Measurements from ENCODE around the gene NR0B1.

NR0B1 gene

GRCh38 chrX:30309139-30309571 is at the start of gene NR0B1:
NR0B1 (minus strand) TSS chrX:30309390; CDS start chrX:30309363, 27 bp downstream.
- no peaks in the 10 kb centered on the region for H3K9me3 Mint-ChIP-seq
- H3K27ac Mint-ChIP-seq = no peak within 1 kb of the TSS
- H3K36me3 Mint-ChIP-seq = no peaks in the 10 kb centered on the region
- H3K27me3 Mint-ChIP-seq = peaks cover 8% of the 10 kb centered on the region
- H3K4me1 Mint-ChIP-seq = no peaks in the 10 kb centered on the region
- no peak for ATAC-seq
- no peak within 1 kb of the TSS for H3K4me3 Mint-ChIP-seq

GRCh38 chrX:30349946-30350345 is 40.8 kb upstream of the NR0B1 start:
- H3K9me3 Mint-ChIP-seq = no peaks in the 10 kb centered on the region
- H3K4me1 Mint-ChIP-seq = no peaks in the 10 kb centered on the region
- H3K4me3 Mint-ChIP-seq = no peak overlapping the region
- H3K27ac Mint-ChIP-seq = no peak overlapping the region
- ATAC-seq = no peak
- H3K36me3 Mint-ChIP-seq = no peaks in the 10 kb centered on the region
- no peaks in the 10 kb centered on the region for H3K27me3 Mint-ChIP-seq

- no peak overlapping the region for H3K27ac Mint-ChIP-seq
- no peaks in the 10 kb centered on the region for H3K27me3 Mint-ChIP-seq
- H3K4me3 Mint-ChIP-seq = no peak overlapping the region
- no peaks in the 10 kb centered on the region for H3K4me1 Mint-ChIP-seq
- ATAC-seq = no peak
- H3K36me3 Mint-ChIP-seq = no peaks in the 10 kb centered on the region
- no peaks in the 10 kb centered on the region for H3K9me3 Mint-ChIP-seq
Observed at GRCh38 chrX:30343206-30343605, 34.0 kb upstream of the NR0B1 start.

GRCh38 chrX:30340753-30341152 is 31.6 kb upstream of the NR0B1 start:
- H3K27me3 Mint-ChIP-seq = no peaks in the 10 kb centered on the region
- H3K4me3 Mint-ChIP-seq = no peak overlapping the region
- no peak for ATAC-seq
- no peak overlapping the region for H3K27ac Mint-ChIP-seq
- no peaks in the 10 kb centered on the region for H3K4me1 Mint-ChIP-seq
- no peaks in the 10 kb centered on the region for H3K9me3 Mint-ChIP-seq
- no peaks in the 10 kb centered on the region for H3K36me3 Mint-ChIP-seq

GRCh38 chrX:30327762-30328161 is 18.6 kb upstream of the NR0B1 start:
- no peaks in the 10 kb centered on the region for H3K9me3 Mint-ChIP-seq
- no peak for ATAC-seq
- H3K27ac Mint-ChIP-seq = no peak overlapping the region
- H3K36me3 Mint-ChIP-seq = no peaks in the 10 kb centered on the region
- peaks cover 6% of the 10 kb centered on the region for H3K27me3 Mint-ChIP-seq
- H3K4me3 Mint-ChIP-seq = no peak overlapping the region
- H3K4me1 Mint-ChIP-seq = no peaks in the 10 kb centered on the region

GRCh38 chrX:30317308-30317707 is 8.1 kb upstream of the NR0B1 start:
- no peaks in the 10 kb centered on the region for H3K9me3 Mint-ChIP-seq
- no peak for ATAC-seq
- no peak overlapping the region for H3K4me3 Mint-ChIP-seq
- H3K27ac Mint-ChIP-seq = no peak overlapping the region
- no peaks in the 10 kb centered on the region for H3K27me3 Mint-ChIP-seq
- no peaks in the 10 kb centered on the region for H3K36me3 Mint-ChIP-seq
- H3K4me1 Mint-ChIP-seq = no peaks in the 10 kb centered on the region

GRCh38 chrX:30313322-30313721 is 4.1 kb upstream of the NR0B1 start:
- Mint-ChIP-seq H3K27ac (no peak overlapping the region), H3K36me3 (no peaks in the 10 kb centered on the region), H3K4me1 (no peaks in the 10 kb centered on the region), H3K9me3 (no peaks in the 10 kb centered on the region), H3K4me3 (no peak overlapping the region), H3K27me3 (peaks cover 8% of the 10 kb centered on the region)
- ATAC-seq = no peak

GRCh38 chrX:30312858-30313257 is 3.7 kb upstream of the NR0B1 start:
- no peaks in the 10 kb centered on the region for H3K4me1 Mint-ChIP-seq
- no peaks in the 10 kb centered on the region for H3K36me3 Mint-ChIP-seq
- ATAC-seq = no peak
- peaks cover 8% of the 10 kb centered on the region for H3K27me3 Mint-ChIP-seq
- no peak overlapping the region for H3K4me3 Mint-ChIP-seq
- H3K27ac Mint-ChIP-seq = no peak overlapping the region
- no peaks in the 10 kb centered on the region for H3K9me3 Mint-ChIP-seq

- ATAC-seq = no peak
- H3K27me3 Mint-ChIP-seq = peaks cover 8% of the 10 kb centered on the region
Observed at GRCh38 chrX:30310429-30311206, 1.4 kb upstream of the NR0B1 start.

GRCh38 chrX:30308263-30309138 is 689 bp downstream of the NR0B1 start:
- no peaks in the 10 kb centered on the region for H3K9me3 Mint-ChIP-seq
- no peaks in the 10 kb centered on the region for H3K4me1 Mint-ChIP-seq
- H3K27me3 Mint-ChIP-seq = peaks cover 8% of the 10 kb centered on the region
- no peak for ATAC-seq
- H3K36me3 Mint-ChIP-seq = no peaks in the 10 kb centered on the region
- H3K4me3 Mint-ChIP-seq = no peak overlapping the region
- no peak overlapping the region for H3K27ac Mint-ChIP-seq

More at GRCh38 chrX:30310429-30311206, 1.4 kb upstream of the NR0B1 start:
- no peaks in the 10 kb centered on the region for H3K4me1 Mint-ChIP-seq
- no peaks in the 10 kb centered on the region for H3K9me3 Mint-ChIP-seq
- H3K4me3 Mint-ChIP-seq = no peak overlapping the region
- no peaks in the 10 kb centered on the region for H3K36me3 Mint-ChIP-seq
- no peak overlapping the region for H3K27ac Mint-ChIP-seq

- Mint-ChIP-seq H3K4me1 (no peaks in the 10 kb centered on the region), H3K9me3 (no peaks in the 10 kb centered on the region), H3K4me3 (no peak overlapping the region), H3K36me3 (no peaks in the 10 kb centered on the region), H3K27ac (no peak overlapping the region), H3K27me3 (peaks cover 8% of the 10 kb centered on the region)
- no peak for ATAC-seq
Observed at GRCh38 chrX:30307466-30307865, 1.7 kb downstream of the NR0B1 start.

GRCh38 chrX:30304866-30305265 is 4.3 kb downstream of the NR0B1 start:
- Mint-ChIP-seq H3K9me3 (no peaks in the 10 kb centered on the region), H3K4me3 (no peak overlapping the region), H3K4me1 (no peaks in the 10 kb centered on the region), H3K27me3 (peaks cover 10% of the 10 kb centered on the region), H3K27ac (no peak overlapping the region), H3K36me3 (no peaks in the 10 kb centered on the region)
- ATAC-seq = no peak

- ATAC-seq = no peak
- H3K27ac Mint-ChIP-seq = no peak overlapping the region
- H3K27me3 Mint-ChIP-seq = peaks cover 10% of the 10 kb centered on the region
- no peaks in the 10 kb centered on the region for H3K36me3 Mint-ChIP-seq
- no peak overlapping the region for H3K4me3 Mint-ChIP-seq
- H3K9me3 Mint-ChIP-seq = no peaks in the 10 kb centered on the region
- no peaks in the 10 kb centered on the region for H3K4me1 Mint-ChIP-seq
Observed at GRCh38 chrX:30302956-30303355, 6.2 kb downstream of the NR0B1 start.

- H3K27me3 Mint-ChIP-seq = peaks cover 10% of the 10 kb centered on the region
- H3K27ac Mint-ChIP-seq = no peak overlapping the region
- H3K4me3 Mint-ChIP-seq = no peak overlapping the region
- no peaks in the 10 kb centered on the region for H3K4me1 Mint-ChIP-seq
- H3K9me3 Mint-ChIP-seq = no peaks in the 10 kb centered on the region
- no peaks in the 10 kb centered on the region for H3K36me3 Mint-ChIP-seq
- no peak for ATAC-seq
Observed at GRCh38 chrX:30301963-30302362, 7.2 kb downstream of the NR0B1 start.

- Mint-ChIP-seq H3K9me3 (no peaks in the 10 kb centered on the region), H3K4me1 (no peaks in the 10 kb centered on the region), H3K27ac (no peak overlapping the region), H3K4me3 (no peak overlapping the region), H3K36me3 (no peaks in the 10 kb centered on the region), H3K27me3 (peaks cover 14% of the 10 kb centered on the region)
- ATAC-seq = no peak
Observed at GRCh38 chrX:30301208-30301607, 8.0 kb downstream of the NR0B1 start.
